ENCODE measurements around the gene WWOX. TPM values are rescaled to one million over a fixed set of nuclear protein-coding genes. Genes with fewer than 3 reads are reported as not detected.

The WWOX gene
- total and polyA plus RNA-seq, 2 of the 8 experiments (the other 6 are each of a cell fraction or from before 2014, with no cell fraction given) = 5.4 to 16.7 TPM

DNA sequence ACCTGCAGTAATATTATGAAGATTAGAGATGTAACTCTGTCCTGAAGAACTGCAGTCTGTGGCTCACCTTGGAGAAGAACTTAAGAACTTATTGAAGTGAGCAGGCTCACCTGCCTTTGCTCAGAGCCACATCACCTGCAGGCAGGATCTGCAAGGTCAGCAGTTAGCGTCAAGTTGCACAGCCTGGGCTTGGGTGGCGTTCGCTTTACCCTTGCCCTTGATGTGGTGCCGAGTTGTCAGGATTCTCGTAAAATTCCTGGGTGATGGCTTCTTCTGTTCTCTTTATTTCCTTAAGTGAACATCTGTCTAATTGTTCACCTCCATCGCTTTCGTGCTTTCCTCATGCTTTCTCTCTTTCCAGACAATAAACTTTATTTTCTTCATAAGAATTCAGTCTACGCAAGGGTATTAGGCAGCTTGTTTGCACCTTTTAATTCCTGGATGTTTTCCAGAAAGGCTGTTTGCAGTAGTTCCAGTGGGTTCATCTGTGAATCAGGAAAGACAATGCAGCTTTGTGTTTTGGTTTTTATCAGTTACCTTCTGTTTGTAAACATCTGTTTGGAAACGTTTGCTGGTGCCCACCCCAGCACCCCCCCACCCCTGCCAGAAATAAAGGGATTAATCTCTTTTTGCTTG is 254.3 kb downstream of the WWOX start:
- Histone ChIP-seq H2BK15ac (ENCODE audit: low read length) (no peak overlapping the region), H3K79me2 (ENCODE audit: control insufficient read depth in 1 of 2, insufficient read depth in 2 of 2, low read length in 2 of 2) (no peaks in the 10 kb centered on the region), H4K20me1 (replicated peaks in 1 of 2; ENCODE audit: control insufficient read depth in 1 of 2, insufficient read depth in 2 of 2, low read length in 2 of 2) (no peaks in the 10 kb centered on the region), H3K14ac (ENCODE audit: insufficient read length) (no peak overlapping the region), H3K23ac (ENCODE audit: insufficient read length) (no peak overlapping the region), H2BK120ac (replicated peaks; ENCODE audit: low read depth, low read length) (no peak overlapping the region), H2AFZ (ENCODE audit: low read length) (no peak overlapping the region), H4K5ac (ENCODE audit: insufficient read length, low read depth, low read length) (no peak overlapping the region), H4K8ac (ENCODE audit: extremely low read depth, insufficient read depth, low read length) (no peak overlapping the region), H3K23me2 (ENCODE audit: low read depth, low read length) (no peaks in the 10 kb centered on the region), H3K18ac (ENCODE audit: extremely low read depth, low read length) (no peak overlapping the region), H3K9me3 (ENCODE audit: insufficient read depth in 2 of 2, low read depth in 1 of 2, low read length in 1 of 2) (no peaks in the 10 kb centered on the region), H3K27me3 (replicated peaks in 1 of 4; ENCODE audit: control insufficient read depth in 3 of 4, extremely low read depth in 1 of 4, insufficient read depth in 3 of 4, low read length in 3 of 4) (no peaks in the 10 kb centered on the region), H3K36me3 (ENCODE audit: control insufficient read depth in 2 of 4, insufficient read depth in 4 of 4, low read length in 3 of 4) (no peaks in the 10 kb centered on the region), H3K4me1 (replicated peaks in 1 of 4; ENCODE audit: control insufficient read depth in 3 of 4, insufficient read depth in 4 of 4, low read length in 3 of 4) (no peaks in the 10 kb centered on the region), H3K4ac (replicated peaks; ENCODE audit: insufficient read length, low read depth, low read length) (no peak overlapping the region), H2BK5ac (ENCODE audit: low read depth, low read length) (no peak overlapping the region), H3K9ac (replicated peaks in 1 of 4; ENCODE audit: extremely low read depth in 1 of 4, low read depth in 3 of 4, low read length in 3 of 4) (no peak overlapping the region), H3K27ac (ENCODE audit: low read depth, low read length) (no peak overlapping the region), H2BK12ac (ENCODE audit: low read depth, low read length) (no peak overlapping the region), H3K4me2 (ENCODE audit: insufficient read depth in 1 of 2, low read depth in 2 of 2, low read length in 2 of 2) (no peak overlapping the region), H3K79me1 (ENCODE audit: low read depth, low read length) (no peaks in the 10 kb centered on the region), H3K4me3 (ENCODE audit: extremely low read depth in 1 of 4, insufficient read depth in 2 of 4, low read depth in 3 of 4, low read length in 4 of 4) (no peak overlapping the region), H3K56ac (replicated peaks; ENCODE audit: insufficient read length, low read depth, low read length) (no peak overlapping the region), H2AK5ac (ENCODE audit: low read depth, low read length) (no peak overlapping the region), H4K91ac (replicated peaks; ENCODE audit: insufficient read length, low read length) (no peak overlapping the region), H2BK20ac (ENCODE audit: low read length) (no peak overlapping the region)
- 83% methylated on average over 9 of the region's 9 CpGs; no CpG with 5 or more reads in 1 of the 2 experiments for WGBS, 2 experiments (ENCODE audit: extremely low coverage in 1 of 2, insufficient coverage in 1 of 2, insufficient read length in 1 of 2, insufficient replicate concordance in 2 of 2, low coverage in 1 of 2, low lambda C conversion rate in 2 of 2, missing lambda C conversion rate in 1 of 2)
- ChIA-PET POLR2A (ENCODE audit: partially characterized antibody) (no interaction called here), CTCF (ENCODE audit: partially characterized antibody) (interaction anchor here (0.6 to 1.4 kb wide), 4 partner anchors 11 to 489 kb away, joined by 3 to 7 read pairs (median 5); no protein-coding TSS in a partner anchor)
- no peak for DNase-seq (ENCODE audit: low read depth in 1 of 2, low spot score in 2 of 2)
- no peak for FAIRE-seq
- no peak for TF ChIP-seq TAF7 (optimal IDR thresholded peaks at IDR 0.05; ENCODE audit: borderline replicate concordance, low read depth, low read length)
- TF ChIP-seq, protein P1, sequence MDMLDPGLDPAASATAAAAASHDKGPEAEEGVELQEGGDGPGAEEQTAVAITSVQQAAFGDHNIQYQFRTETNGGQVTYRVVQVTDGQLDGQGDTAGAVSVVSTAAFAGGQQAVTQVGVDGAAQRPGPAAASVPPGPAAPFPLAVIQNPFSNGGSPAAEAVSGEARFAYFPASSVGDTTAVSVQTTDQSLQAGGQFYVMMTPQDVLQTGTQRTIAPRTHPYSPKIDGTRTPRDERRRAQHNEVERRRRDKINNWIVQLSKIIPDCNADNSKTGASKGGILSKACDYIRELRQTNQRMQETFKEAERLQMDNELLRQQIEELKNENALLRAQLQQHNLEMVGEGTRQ (IDR thresholded peaks at IDR 0.05; ENCODE audit: low read length) = no peak
- peak; percentile 88 for TF ChIP-seq MAFK (IDR thresholded peaks at IDR 0.05; ENCODE audit: low read depth, low read length)
- no peak for TF ChIP-seq SP1 (IDR thresholded peaks at IDR 0.05; ENCODE audit: low read depth, low read length)

Measured in H1 (cell line).